SK-N-SH treated with all-trans-retinoic acid at 6 μM for 48 hours (cell line): ENCODE data around the gene SDK2.
"Not testable (repeated sequence)": the region's sequence is repeated elsewhere in the genome, so short reads cannot be mapped to it uniquely, and the experiment has no call there.

ENCODE experiments used
- ATAC-seq: fragments of 200-7000 bp; cut with Tn5 transposase; 3 replicates; pipeline ENCODE4 v1.9.1; 2020; ENCODE audit warnings: mild to moderate bottlenecking, moderate library complexity
- ARNTL ChIP-seq: fragments of 450-650 bp; formaldehyde crosslinking; IDR thresholded peaks from 2 replicates; pipeline ENCODE4 v1.5.0; 2020; ENCODE audit warnings: low read depth, mild to moderate bottlenecking, moderate library complexity, borderline replicate concordance
- CSDC2 ChIP-seq: fragments of 250-450 bp; sonication (Bioruptor Pico); IDR thresholded peaks from 2 replicates; pipeline ENCODE4 v1.5.0; 2020; ENCODE audit warnings: mild to moderate bottlenecking, moderate library complexity
- GLIS3 ChIP-seq: fragments of 250-450 bp; sonication (Bioruptor Pico); IDR thresholded peaks from 2 replicates; pipeline ENCODE4 v1.5.0; 2020; ENCODE audit warnings: mild to moderate bottlenecking, moderate library complexity
- ISL1 ChIP-seq: fragments of 250-450 bp; sonication (Bioruptor Pico); IDR thresholded peaks from 2 replicates; pipeline ENCODE4 v2.1.2; 2022; ENCODE audit warnings: mild to moderate bottlenecking, moderate library complexity
- OSR1 ChIP-seq: fragments of 250-450 bp; sonication (Bioruptor Pico); IDR thresholded peaks from 2 replicates; pipeline ENCODE4 v1.8.0; 2022; ENCODE audit warnings: moderate library complexity, mild to moderate bottlenecking, inconsistent platforms
- PPARA ChIP-seq: fragments of 250-450 bp; sonication (Bioruptor Pico); IDR thresholded peaks from 2 replicates; pipeline ENCODE4 v1.5.0; 2020; ENCODE audit warnings: mild to moderate bottlenecking, borderline replicate concordance
- RARB ChIP-seq: fragments of 250-450 bp; sonication (Bioruptor Pico); IDR thresholded peaks from 2 replicates; pipeline ENCODE4 v1.8.0; 2021; ENCODE audit warnings: mild to moderate bottlenecking, moderate library complexity
- SNAI2 ChIP-seq: fragments of 250-450 bp; sonication (Bioruptor Pico); IDR thresholded peaks from 2 replicates; pipeline ENCODE4 v1.5.0; 2020; ENCODE audit warnings: mild to moderate bottlenecking, moderate library complexity
- TCF4 ChIP-seq: fragments of 250-450 bp; sonication (Bioruptor Pico); IDR thresholded peaks from 2 replicates; pipeline ENCODE4 v1.8.0; 2021; ENCODE audit warnings: mild to moderate bottlenecking, moderate library complexity, borderline replicate concordance
- TOX ChIP-seq: fragments of 250-450 bp; sonication (Bioruptor Pico); IDR thresholded peaks from 2 replicates; pipeline ENCODE4 v1.8.0; 2021; ENCODE audit warnings: mild to moderate bottlenecking, moderate library complexity, borderline replicate concordance
- ZFP3 ChIP-seq: fragments of 250-450 bp; sonication (Bioruptor Pico); IDR thresholded peaks from 2 replicates; pipeline ENCODE4 v1.5.0; 2020; ENCODE audit warnings: mild to moderate bottlenecking, moderate library complexity
- ZFP30 ChIP-seq: fragments of 450-650 bp; formaldehyde crosslinking; IDR thresholded peaks from 2 replicates; pipeline ENCODE4 v1.5.0; 2022; ENCODE audit warnings: mild to moderate bottlenecking, moderate library complexity
- ZNF565 ChIP-seq: fragments of 450-650 bp; formaldehyde crosslinking; conservative IDR thresholded peaks from 2 replicates; pipeline ENCODE4 v1.5.0; 2020; ENCODE audit warnings: low read depth, mild to moderate bottlenecking, moderate library complexity
- ZNF70 ChIP-seq: fragments of 450-650 bp; formaldehyde crosslinking; IDR thresholded peaks from 2 replicates; pipeline ENCODE4 v1.5.0; 2020; ENCODE audit warnings: mild to moderate bottlenecking, moderate library complexity
- TF ChIP-seq, protein P1 (sequence below): fragments of 250-450 bp; sonication (Bioruptor Pico); IDR thresholded peaks from 2 replicates; pipeline ENCODE4 v1.5.1; 2020; ENCODE audit warnings: low read depth, mild to moderate bottlenecking, moderate library complexity
- TF ChIP-seq, protein P2 (sequence below): fragments of 250-450 bp; sonication (Bioruptor Pico); IDR thresholded peaks from 2 replicates; pipeline ENCODE4 v1.5.1; 2021; ENCODE audit warnings: mild to moderate bottlenecking, moderate library complexity
- TF ChIP-seq, protein P3 (sequence below): fragments of 250-450 bp; sonication (Bioruptor Pico); IDR thresholded peaks from 2 replicates; pipeline ENCODE4 v1.8.0; 2020; ENCODE audit warnings: mild to moderate bottlenecking, moderate library complexity, borderline replicate concordance
- TF ChIP-seq, protein P4 (sequence below): fragments of 250-450 bp; sonication (Bioruptor Pico); IDR thresholded peaks from 2 replicates; pipeline ENCODE4 v1.8.0; 2021; ENCODE audit warnings: low read depth, mild to moderate bottlenecking, moderate library complexity, borderline replicate concordance
- TF ChIP-seq, protein P5 (sequence below): fragments of 250-450 bp; sonication (Bioruptor Pico); IDR thresholded peaks from 2 replicates; pipeline ENCODE4 v1.5.0; 2020; ENCODE audit warnings: mild to moderate bottlenecking, moderate library complexity

SDK2 gene

DNA sequence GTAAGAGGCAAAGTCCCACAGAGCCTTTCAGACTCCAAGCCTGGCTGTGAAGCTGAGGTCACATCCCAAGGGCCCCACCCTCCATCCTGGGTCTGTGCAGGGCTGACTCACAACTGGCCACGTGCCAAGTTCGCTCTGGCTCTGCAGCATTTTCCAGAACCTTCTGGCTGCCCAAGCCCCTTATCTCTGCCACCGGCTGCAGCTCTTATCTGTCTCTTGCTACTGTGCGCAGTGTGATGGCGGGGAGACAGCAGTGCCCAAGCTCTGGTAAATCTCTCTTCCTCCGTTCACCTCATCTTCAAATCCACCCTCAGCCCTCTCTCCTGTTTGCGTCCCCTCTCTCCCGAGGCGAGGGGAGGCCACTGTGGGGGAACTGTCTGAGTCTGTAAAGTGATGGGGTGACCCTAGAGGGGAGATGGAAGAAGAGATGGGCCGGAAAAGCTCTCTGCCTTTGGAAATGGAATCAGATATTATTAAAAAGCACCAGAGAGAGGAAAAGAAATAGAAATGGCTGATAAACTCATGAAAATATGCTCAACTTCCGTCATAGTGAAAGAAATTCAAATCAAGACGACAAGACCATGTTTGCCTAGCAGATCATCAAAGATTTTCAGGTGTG is 169.8 kb downstream of the SDK2 start (continued):
- TF ChIP-seq, protein P1, sequence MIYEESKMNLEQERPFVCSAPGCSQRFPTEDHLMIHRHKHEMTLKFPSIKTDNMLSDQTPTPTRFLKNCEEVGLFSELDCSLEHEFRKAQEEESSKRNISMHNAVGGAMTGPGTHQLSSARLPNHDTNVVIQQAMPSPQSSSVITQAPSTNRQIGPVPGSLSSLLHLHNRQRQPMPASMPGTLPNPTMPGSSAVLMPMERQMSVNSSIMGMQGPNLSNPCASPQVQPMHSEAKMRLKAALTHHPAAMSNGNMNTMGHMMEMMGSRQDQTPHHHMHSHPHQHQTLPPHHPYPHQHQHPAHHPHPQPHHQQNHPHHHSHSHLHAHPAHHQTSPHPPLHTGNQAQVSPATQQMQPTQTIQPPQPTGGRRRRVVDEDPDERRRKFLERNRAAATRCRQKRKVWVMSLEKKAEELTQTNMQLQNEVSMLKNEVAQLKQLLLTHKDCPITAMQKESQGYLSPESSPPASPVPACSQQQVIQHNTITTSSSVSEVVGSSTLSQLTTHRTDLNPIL (CRISPR knock-in tag) = peak; percentile 28; the same call in 1 of the 2 replicates
- TF ChIP-seq OSR1 (CRISPR knock-in tag) = no peak
- 0 out of 2 replicates have a peak, but pooled peaks have one; percentile 34 for TF ChIP-seq SNAI2 (CRISPR knock-in tag)
- TF ChIP-seq, protein P2, sequence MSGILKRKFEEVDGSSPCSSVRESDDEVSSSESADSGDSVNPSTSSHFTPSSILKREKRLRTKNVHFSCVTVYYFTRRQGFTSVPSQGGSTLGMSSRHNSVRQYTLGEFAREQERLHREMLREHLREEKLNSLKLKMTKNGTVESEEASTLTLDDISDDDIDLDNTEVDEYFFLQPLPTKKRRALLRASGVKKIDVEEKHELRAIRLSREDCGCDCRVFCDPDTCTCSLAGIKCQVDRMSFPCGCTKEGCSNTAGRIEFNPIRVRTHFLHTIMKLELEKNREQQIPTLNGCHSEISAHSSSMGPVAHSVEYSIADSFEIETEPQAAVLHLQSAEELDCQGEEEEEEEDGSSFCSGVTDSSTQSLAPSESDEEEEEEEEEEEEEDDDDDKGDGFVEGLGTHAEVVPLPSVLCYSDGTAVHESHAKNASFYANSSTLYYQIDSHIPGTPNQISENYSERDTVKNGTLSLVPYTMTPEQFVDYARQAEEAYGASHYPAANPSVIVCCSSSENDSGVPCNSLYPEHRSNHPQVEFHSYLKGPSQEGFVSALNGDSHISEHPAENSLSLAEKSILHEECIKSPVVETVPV (CRISPR knock-in tag) = peak; percentile 80; the same call in 1 of the 2 replicates
- peak; percentile 89 for TF ChIP-seq TCF4 (CRISPR knock-in tag)
- peak; percentile 60 for TF ChIP-seq ISL1 (CRISPR knock-in tag)
- peak; percentile 77; the same call in 1 of the 2 replicates for TF ChIP-seq ZFP3 (CRISPR knock-in tag)
- TF ChIP-seq, all 23 proteins: peak for 9

DNA sequence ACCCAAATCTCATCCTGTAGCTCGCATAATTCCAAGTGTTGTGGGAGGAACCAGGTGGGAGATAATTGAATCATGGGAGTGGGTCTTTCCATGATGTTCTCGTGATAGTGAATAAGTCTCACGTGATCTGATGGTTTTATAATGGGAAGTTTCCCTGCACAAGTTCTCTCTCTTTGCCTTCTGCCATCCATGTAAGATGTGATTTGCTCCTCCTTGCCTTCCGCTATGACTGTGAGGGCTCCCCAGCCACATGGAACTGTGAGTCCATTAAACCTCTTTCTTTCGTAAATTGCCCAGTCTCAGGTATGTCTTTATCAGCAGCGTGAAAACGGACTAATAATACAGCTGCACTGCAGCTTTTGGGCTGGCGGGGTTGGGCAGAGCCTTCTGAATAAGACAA is 171.5 kb downstream of the SDK2 start:
- not testable (repeated sequence) for ATAC-seq

DNA sequence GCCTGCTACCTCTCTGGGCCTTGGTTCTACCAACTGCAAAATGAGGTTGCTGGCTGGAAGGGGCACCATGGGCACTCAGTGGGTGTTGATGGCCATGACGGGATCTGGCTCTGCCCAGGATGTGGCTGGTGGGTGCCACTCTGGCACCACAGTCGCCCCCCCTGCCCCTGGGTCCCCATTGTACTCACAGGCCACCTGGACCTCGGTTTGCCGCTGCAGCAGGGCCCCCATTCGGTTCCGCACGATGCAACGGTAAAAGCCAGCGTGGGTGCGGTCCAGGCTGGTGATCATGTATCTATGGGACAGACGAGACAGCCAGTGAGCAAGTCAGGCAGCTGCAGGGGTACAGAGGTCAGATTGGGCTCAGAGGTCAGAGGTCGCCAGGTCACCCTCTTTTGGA is 172.3 kb downstream of the SDK2 start:
- ATAC-seq = no peak
- TF ChIP-seq, protein P2 (CRISPR knock-in tag) = no peak
- TF ChIP-seq ARNTL (CRISPR knock-in tag) (no peak), TCF4 (CRISPR knock-in tag) (no peak), GLIS3 (no peak), PPARA (no peak), TOX (CRISPR knock-in tag) (no peak), CSDC2 (CRISPR knock-in tag) (no peak), OSR1 (CRISPR knock-in tag) (no peak), SNAI2 (CRISPR knock-in tag) (no peak), ZFP30 (CRISPR knock-in tag) (no peak), RARB (CRISPR knock-in tag) (no peak), ZFP3 (CRISPR knock-in tag) (no peak), ZNF565 (CRISPR knock-in tag) (no peak), ISL1 (CRISPR knock-in tag) (no peak), ZNF70 (no peak)
- TF ChIP-seq, protein P3, sequence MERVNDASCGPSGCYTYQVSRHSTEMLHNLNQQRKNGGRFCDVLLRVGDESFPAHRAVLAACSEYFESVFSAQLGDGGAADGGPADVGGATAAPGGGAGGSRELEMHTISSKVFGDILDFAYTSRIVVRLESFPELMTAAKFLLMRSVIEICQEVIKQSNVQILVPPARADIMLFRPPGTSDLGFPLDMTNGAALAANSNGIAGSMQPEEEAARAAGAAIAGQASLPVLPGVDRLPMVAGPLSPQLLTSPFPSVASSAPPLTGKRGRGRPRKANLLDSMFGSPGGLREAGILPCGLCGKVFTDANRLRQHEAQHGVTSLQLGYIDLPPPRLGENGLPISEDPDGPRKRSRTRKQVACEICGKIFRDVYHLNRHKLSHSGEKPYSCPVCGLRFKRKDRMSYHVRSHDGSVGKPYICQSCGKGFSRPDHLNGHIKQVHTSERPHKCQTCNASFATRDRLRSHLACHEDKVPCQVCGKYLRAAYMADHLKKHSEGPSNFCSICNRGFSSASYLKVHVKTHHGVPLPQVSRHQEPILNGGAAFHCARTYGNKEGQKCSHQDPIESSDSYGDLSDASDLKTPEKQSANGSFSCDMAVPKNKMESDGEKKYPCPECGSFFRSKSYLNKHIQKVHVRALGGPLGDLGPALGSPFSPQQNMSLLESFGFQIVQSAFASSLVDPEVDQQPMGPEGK (CRISPR knock-in tag) = no peak
- TF ChIP-seq, protein P4, sequence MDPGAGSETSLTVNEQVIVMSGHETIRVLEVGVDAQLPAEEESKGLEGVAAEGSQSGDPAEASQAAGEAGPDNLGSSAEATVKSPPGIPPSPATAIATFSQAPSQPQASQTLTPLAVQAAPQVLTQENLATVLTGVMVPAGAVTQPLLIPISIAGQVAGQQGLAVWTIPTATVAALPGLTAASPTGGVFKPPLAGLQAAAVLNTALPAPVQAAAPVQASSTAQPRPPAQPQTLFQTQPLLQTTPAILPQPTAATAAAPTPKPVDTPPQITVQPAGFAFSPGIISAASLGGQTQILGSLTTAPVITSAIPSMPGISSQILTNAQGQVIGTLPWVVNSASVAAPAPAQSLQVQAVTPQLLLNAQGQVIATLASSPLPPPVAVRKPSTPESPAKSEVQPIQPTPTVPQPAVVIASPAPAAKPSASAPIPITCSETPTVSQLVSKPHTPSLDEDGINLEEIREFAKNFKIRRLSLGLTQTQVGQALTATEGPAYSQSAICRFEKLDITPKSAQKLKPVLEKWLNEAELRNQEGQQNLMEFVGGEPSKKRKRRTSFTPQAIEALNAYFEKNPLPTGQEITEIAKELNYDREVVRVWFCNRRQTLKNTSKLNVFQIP (CRISPR knock-in tag) = no peak
- TF ChIP-seq, protein P5, sequence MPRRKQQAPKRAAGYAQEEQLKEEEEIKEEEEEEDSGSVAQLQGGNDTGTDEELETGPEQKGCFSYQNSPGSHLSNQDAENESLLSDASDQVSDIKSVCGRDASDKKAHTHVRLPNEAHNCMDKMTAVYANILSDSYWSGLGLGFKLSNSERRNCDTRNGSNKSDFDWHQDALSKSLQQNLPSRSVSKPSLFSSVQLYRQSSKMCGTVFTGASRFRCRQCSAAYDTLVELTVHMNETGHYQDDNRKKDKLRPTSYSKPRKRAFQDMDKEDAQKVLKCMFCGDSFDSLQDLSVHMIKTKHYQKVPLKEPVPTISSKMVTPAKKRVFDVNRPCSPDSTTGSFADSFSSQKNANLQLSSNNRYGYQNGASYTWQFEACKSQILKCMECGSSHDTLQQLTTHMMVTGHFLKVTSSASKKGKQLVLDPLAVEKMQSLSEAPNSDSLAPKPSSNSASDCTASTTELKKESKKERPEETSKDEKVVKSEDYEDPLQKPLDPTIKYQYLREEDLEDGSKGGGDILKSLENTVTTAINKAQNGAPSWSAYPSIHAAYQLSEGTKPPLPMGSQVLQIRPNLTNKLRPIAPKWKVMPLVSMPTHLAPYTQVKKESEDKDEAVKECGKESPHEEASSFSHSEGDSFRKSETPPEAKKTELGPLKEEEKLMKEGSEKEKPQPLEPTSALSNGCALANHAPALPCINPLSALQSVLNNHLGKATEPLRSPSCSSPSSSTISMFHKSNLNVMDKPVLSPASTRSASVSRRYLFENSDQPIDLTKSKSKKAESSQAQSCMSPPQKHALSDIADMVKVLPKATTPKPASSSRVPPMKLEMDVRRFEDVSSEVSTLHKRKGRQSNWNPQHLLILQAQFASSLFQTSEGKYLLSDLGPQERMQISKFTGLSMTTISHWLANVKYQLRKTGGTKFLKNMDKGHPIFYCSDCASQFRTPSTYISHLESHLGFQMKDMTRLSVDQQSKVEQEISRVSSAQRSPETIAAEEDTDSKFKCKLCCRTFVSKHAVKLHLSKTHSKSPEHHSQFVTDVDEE = no peak
